ENCODE data around the gene DUSP16.

DNA sequence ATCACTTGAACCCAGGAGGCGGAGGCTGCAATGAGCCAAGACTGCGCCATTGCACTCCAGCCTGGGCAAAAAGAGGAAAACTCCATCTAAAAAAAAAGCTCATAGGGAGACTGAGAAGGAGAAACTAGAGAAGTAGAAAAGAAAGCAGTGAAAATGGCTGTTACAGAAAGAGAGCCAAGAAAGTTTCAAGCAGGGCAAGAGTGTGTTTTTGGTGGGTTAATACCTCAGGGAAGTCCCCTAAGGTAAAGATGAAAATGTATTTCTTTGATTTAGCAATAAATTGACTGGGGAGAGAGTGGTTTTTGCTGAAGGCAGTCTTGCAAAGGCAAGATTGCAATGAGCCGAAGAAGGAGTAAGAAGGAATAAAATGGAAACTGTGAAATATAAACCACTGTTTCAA lies 10.0 kb upstream of the DUSP16 start:
- no peak for TF ChIP-seq POLR2A (IDR thresholded peaks at IDR 0.05)
- TF ChIP-seq, protein P1, sequence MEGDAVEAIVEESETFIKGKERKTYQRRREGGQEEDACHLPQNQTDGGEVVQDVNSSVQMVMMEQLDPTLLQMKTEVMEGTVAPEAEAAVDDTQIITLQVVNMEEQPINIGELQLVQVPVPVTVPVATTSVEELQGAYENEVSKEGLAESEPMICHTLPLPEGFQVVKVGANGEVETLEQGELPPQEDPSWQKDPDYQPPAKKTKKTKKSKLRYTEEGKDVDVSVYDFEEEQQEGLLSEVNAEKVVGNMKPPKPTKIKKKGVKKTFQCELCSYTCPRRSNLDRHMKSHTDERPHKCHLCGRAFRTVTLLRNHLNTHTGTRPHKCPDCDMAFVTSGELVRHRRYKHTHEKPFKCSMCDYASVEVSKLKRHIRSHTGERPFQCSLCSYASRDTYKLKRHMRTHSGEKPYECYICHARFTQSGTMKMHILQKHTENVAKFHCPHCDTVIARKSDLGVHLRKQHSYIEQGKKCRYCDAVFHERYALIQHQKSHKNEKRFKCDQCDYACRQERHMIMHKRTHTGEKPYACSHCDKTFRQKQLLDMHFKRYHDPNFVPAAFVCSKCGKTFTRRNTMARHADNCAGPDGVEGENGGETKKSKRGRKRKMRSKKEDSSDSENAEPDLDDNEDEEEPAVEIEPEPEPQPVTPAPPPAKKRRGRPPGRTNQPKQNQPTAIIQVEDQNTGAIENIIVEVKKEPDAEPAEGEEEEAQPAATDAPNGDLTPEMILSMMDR (IDR thresholded peaks at IDR 0.05): no peak
